H1 (cell line): ENCODE measurements around the gene WSCD2. TPM values are rescaled to one million over a fixed set of nuclear protein-coding genes. Genes with fewer than 3 reads are reported as not detected.

Experiments used
- SIRT6 ChIP-seq: IDR thresholded peaks from one replicate; pipeline ENCODE4 v1.7.1; 2012; ENCODE audit warnings: low read length, inconsistent platforms
- polyA plus RNA-seq, 7 experiments: library from polyadenylated mRNA; depleted of rRNA in 3 of 7; stranded (reverse) in 5 of 7; unstranded in 2 of 7; fragments of >200 nt in 5 of 7; fragments of 200-250 nt in 2 of 7; gene quantifications; 1 replicate in 5 of 7; 2 replicates in 1 of 7; 4 replicates in 1 of 7; pipeline versions ENCODE4 v1.2.1 to v1.2.3, GENCODE V29; 2011 to 2013; ENCODE audit warnings: missing spikeins in 2 of 7, mixed read lengths in 2 of 7
- total RNA-seq: library from RNA; stranded (reverse); fragmentation: NEBNext Ultra II Directional; extraction: Animal tissue kit (Norgen Biotek cat#: 25700); gene quantifications from 2 replicates; pipeline ENCODE4 v1.2.1, GENCODE V29; 2021

Gene WSCD2
- total and polyA plus RNA-seq, 2 of the 8 experiments (the other 6 are each of a cell fraction or from before 2014, with no cell fraction given), result 1.3 to 2.2 TPM

GRCh38 chr12:108152170-108152538 lies 23.1 kb downstream of the WSCD2 start (continued):
- no peak for TF ChIP-seq SIRT6
